GM19455 (cell line): Measurements from ENCODE around the gene IGFBP2.

Experiments used
- ATAC-seq: cut with Tn5 transposase; IDR thresholded peaks from one replicate; pipeline ENCODE4 v1.9.1; 2021; ENCODE audit not compliant: unreplicated experiment

Gene IGFBP2

DNA sequence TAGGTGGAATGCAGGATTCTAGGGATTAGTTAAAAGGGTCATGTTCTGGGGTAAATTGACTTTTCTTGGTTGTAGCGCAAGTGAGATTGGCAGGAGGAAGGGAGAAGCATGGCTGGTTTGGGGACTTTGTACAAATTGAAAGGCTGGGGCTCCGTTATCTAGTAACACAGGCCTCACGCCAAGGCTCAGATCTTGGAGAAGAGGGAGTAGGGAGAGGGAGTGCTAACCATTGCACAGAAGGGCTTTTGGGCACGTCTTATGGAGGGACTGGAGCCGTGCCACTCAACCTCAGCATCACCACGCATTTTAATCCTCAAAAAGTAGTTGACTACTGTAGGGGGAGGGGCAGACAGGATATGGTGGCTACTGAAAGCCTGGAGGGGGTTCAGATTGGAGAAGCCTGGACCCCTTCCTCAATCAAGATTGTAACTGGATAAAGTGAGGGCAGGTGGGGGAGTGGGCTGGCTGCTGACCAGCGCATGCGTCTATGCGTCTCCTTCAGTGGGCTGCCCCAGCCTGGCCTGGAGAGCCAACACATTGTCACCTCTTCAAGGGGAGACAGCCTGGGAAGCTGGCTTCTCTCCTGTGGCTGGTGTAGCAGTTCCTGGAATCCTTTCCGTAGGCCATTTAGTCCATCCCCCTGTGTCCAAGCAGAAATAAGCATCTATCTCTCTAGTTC is 47.9 kb downstream of the IGFBP2 start:
- ATAC-seq = no peak

DNA sequence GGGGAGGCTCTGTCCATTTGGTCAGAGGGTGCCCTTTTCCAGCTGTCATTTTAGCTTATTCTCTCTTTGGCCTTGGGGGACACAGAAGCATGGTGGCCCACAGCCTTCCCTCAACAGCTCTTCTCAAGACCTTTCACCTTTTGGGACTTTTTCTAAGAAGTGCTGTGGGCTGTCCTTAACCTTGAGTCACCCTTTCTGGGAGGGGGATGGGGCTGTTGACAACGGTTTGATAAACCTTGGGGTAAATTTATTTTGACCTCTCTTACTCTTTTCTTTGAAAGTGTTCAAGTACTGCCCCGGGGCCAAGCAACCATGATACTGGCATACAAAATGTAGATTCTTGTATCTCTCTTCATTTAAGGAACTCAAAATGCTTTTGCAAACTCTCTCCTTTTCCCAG is 48.5 kb downstream of the IGFBP2 start:
- ATAC-seq = no peak

DNA sequence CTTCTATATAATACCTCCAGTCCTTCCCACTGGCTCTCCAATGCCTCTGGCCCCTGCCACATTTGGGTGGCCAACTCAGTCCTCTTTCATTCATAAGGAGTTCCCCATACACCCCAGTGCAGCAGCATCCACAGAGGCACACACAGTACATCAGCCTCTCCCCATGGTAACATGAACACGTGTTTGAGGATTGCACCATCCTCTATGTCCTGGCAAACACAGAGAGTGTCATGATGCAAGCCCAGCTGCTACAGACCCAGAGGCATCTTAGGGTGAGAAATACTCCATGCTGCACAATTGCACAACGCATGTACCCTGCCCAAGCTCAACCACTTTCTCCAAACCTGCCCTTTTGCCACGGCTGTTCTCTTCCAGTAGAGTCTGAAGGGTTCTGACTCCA is 50.6 kb downstream of the IGFBP2 start:
- no peak for ATAC-seq

DNA sequence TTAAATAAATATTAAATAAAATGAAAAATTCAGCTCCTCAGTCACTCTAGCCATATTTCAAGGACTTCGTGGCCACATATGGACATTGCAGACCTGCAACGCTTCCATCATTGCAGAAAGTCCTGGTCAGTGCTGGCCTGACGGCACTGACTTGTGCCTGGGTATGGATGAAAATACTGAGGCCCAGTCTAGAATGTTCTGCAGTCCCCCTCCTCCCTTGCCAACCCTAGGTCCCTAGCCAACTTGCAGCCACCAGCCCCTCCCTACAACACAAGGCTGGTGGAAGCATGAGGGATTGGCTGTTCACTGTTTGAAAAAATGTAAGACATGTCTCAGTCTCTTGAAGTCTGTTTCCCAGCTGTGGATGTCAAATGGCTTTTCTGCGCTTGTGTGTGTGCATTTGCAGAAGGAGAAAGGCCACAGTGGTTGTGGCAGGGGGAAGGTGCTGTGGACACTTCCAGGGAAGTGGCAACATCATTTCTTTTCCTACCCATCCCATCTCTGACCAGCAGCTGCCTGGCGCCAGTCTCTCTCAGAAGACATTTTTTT is 52.2 kb downstream of the IGFBP2 start:
- ATAC-seq = no peak

DNA sequence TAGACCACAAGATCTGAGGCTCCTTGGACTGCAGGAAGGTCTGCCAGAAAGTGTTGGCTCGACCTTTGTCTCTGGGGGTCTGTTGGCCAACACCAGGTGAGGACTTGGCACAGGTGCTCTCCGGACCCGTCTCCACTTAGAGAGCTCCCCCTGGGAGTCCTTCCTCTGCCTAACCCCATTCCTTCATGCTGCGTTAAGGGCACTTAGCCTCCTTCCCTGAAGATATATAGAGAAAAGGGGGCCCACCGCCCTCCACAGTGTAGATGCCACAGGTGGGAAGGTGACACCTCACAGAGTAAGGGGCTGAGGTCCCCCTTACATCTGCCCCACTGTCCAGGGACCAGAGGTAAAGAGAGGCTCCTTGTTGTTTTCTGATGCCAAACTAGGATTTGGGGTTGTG is 53.9 kb downstream of the IGFBP2 start:
- ATAC-seq = no peak

DNA sequence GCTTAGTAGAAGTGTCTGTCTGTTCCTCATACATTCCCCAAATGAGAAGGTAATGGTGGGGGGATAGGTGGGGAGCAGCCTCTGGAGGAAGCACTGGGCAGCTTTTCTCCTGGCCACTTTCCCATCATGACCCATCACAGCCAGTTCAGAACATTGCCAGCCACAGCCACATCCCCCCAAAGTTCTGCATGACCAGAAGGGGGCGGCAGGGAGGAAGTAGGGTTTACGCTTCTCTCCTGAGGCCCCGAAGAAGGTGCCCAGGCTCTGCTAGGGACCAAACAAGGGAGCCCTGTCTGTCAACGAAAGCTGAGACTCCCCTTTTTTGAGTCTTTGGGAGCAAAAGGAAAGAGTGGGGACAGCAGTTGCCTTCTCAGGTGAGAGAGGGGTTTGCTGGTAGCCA is 54.4 kb downstream of the IGFBP2 start:
- ATAC-seq = no peak

DNA sequence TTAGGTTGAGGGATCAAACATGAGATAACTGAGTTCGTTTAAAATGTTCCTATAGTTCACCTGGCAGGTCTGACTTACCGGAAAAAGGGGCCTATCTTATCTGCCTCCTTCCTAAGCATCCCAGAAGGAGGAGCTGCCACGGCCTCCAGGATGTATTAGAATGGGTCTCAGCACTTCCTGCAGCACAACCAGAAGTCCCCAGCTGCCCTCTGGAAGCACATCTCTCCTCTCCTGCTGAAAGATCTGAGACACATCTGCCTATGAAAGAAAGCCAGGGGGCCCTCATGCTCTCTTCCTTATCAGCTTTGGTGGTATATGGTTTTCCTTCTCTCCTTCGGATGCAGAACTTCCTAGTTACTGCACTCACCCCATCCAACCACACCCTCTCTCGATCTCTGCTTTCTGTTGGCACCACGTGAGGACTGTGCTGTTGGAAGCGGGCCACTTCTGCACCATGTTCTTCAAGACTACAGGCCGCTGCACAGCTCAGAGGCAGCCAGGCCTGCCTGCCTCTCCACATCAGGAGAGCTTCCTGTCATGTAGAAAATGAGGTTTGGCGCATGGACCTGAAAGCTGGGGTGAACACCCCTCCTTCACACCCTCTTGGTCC is 55.6 kb downstream of the IGFBP2 start:
- no peak for ATAC-seq

DNA sequence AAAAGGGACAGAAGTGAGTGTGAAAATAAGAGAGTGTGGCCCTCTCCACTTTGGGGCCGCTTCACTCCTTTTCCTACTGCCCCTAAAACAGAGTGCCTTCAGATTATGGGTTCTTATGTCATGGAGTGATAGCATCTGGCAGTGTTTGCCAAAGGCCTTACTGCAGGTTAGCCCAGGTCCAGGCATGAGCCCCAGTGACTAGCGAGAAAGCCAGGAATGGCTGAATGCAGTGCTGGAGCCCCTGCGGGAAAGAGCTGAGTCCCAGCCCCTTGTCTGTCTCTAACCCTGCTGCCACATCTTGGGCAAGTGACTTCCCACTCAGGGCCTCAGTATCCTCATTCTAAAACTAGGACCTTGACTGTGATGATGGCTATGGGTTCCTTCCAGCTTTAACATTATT is 56.2 kb downstream of the IGFBP2 start:
- ATAC-seq = no peak

DNA sequence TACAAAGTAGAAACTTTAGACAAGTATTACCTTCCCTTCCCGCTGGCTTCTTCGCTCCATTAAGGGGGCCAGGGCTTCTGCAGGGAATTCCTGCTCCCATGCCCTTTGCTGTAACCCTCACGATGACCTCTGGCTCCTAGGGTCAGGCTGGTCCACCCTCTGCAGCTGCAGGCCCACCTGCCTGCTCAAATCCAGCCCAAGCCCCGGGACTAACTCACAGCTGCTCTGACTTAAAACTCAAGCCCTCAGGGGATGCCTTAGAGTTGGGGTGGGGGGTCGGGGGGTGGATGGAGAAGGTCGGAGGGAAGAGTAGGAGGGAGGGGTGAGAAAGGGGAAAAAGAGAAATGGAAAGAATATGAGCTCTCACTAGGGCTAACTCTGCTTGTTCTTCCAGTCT is 57.2 kb downstream of the IGFBP2 start:
- no peak for ATAC-seq

DNA sequence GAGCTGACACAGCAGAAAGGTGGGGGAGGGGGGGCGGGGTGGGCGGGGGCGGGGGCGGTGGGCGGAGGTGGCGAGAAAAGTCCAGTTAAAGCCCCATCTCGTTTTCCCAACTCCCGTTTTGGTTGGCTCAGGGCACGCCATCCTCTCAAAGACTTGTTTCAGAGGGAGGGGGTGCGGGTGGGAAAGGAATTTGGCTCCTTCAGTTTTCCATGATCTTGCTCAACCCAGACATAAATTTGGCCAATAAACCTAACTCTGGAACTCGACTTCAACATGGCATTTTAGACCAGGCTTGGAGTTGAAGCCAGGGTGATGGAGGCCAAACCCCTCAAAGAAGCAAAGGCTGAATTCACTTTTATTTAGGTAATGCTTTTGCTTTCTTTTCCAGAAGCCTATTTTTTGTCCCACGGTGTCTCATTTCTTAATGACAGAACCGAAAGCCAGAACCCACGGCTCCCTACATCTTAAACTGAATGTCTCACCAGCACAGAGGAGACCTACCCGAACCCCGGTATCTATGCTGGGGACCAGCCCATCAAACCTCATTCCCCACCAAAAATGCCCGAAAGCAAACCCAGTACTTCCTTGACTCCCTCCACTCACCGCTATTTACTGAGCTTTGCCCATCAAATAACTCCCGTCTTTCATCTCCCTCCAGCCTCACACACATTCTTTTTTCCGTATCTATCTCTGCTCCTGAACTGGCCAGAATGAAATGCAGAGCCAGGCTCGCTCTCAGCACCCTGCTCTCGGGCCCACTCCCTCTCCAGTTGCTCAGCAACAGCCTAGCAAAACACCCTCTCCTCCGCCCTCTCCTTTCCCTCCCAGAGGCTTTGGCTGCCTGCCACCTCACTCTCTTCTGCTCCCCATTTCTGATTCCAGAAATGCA is 57.9 kb downstream of the IGFBP2 start:
- no peak for ATAC-seq

DNA sequence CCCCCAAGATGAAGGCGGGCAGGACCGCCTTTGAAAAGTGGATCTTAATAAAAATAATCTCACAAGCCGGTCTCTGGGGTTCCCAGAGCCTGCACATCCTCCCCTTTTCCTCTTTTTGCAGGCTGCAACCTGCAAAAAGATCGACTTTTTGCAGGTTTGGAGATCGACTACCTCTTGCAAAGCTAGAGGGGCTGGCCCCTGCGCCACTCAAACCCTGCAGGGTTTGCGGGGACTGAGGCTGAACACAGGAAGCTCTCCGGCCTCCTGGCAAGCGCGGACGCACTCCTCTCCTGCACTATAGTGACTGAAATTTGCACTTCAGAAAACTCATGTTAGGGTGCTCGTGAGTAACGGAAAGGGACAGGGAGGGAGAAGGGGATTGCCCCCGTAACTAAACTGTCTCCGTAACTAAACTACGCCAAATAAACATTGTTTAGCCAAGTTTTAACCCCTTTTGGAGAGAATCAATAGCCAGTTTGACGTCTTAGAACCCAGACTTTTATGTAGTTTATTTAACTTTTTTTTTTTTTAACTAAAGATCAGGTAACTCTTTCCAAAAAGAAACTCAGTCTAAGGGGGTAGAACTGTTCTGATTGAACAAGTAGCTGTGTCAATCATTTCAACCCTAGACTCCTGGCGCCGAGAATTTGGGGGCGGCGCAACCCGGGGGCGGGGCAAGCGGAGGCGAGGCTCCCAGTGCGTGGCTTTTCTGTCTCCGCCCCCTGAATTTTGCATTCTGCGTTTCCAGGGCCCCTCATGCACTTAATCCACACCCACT is 59.6 kb downstream of the IGFBP2 start:
- no peak for ATAC-seq

DNA sequence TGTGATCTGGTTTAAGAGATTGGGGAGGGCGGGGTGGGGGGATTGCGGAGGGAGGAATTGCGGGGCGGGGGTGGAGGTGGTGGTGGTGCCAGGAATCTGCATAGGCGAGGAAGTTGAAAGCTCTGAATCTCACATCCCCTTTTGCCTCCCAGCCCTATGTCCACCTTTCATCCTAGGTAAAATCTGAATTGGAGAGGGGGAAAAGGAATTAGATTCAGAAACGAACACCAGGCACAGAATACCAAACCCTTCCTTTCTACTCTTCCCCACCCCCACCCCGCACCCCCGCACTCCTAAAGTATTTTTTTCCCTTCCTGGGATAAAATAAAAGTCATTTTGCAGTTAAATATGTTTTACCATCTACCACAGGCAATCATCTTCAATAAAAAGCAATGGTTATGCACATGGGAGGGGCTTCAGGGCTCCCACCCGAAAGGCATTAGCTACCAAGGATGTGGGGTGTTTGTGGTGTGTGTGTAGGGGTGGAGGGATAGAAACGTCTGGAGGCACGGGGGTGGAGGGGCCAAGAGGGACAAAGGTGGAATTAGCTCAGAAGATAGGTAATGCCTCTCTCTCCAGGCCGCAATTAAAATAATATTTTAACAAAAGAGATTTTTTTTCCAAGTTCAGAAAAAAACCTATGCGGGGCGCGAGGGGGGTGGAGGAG is 60.3 kb downstream of the IGFBP2 start:
- ATAC-seq = no peak

DNA sequence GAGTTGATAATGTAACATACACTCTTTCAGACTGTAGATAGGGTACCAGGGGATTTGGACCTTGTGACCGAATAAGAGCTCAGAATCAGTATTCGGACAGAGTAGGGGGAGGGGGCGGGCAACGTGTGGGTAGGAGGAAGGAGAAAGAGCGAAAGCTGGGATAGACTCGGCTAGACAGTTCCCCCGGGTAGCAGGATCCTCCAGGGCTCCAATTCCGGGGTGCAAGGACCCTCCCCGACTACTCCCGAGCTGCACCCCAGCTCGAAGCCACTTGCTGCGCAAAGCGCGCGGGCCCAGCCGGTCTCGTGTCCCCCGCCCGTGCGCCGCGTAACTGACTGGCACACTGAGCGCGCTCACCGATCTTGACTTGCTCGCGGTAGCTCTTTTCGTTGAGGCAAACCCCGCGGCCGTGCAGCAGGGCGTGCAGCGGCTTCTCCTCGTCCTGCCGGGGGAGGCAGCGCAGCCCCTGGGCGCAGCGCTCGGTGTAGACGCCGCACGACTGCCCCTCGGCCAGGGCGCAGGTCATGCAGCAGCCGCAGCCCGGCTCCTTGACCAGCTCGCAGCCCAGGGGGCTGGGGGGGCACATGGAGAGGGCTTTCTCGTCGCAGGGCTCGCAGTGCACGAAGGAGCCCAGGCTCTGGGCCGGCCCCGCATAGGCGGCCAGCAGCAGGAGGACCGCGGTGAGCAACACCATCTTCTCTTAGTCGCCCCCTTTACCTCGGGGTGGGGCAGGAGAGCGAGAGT is 61.0 kb downstream of the IGFBP2 start:
- no peak for ATAC-seq

DNA sequence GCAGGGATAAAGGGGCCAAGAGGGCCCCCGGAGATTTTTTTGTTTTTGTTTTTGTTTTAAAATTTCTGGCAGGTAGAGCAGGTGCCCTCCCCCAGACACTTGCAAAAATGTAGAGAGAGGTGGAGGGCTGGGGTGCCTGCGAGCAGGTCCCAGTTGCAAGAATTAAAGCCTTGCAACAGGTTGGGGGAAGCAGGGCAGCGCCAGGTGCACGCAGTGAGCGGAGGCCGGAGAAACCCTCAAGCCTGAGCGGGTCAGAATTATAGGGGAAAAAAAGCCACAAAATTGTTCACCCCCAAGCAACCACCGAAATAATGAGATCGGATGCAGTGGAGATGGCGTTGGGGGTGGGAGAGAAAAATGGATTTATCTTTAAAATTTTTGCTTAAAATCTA is 61.6 kb downstream of the IGFBP2 start:
- ATAC-seq = no peak

DNA sequence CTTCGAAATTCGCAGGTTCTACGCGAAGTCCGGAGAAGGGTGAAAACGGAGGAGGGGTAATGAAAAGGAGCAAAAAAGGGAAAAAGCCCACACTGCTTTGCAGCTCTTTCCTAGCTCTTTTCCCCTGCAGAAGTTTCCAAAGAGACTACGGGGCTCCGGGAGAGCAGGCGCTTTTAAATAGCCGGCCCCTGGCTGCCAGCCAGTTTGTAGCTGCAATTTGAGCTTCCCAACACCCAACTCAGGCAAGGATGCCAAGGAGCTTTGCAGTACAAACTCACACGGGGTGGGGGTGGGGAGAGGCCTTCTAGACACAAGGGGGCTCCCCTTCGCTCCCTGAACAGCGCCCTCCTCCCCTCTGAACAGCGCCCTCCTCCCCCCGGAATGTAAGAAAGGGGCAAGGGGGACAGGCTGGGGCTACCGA is 62.2 kb downstream of the IGFBP2 start, which contains the start of gene IGFBP5:
Gene IGFBP5, minus strand, starts transcription at position 149 of the 421 bp plus-strand sequence. CDS start 774 bp downstream, outside the sequence.
- ATAC-seq = no peak

DNA sequence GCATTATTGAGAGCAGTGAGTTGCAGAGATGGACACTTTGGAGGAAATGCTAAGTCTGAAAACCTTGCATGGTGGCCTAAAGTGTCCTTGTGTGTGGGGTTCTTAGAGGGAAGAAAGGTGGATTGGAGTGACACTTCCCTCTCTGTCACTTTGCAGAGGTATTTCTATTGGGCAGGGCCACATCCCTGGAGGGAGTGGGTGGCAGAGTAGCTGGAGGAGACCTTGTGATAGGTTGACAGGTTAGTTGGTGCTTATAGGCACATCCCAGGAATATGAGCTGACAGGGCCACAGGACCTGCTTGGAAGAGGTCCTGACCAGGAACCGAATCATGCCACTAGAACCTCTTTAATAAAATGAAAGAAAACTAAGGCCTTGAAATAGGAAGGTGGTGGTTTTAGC is 63.1 kb downstream of the IGFBP2 start:
- no peak for ATAC-seq

DNA sequence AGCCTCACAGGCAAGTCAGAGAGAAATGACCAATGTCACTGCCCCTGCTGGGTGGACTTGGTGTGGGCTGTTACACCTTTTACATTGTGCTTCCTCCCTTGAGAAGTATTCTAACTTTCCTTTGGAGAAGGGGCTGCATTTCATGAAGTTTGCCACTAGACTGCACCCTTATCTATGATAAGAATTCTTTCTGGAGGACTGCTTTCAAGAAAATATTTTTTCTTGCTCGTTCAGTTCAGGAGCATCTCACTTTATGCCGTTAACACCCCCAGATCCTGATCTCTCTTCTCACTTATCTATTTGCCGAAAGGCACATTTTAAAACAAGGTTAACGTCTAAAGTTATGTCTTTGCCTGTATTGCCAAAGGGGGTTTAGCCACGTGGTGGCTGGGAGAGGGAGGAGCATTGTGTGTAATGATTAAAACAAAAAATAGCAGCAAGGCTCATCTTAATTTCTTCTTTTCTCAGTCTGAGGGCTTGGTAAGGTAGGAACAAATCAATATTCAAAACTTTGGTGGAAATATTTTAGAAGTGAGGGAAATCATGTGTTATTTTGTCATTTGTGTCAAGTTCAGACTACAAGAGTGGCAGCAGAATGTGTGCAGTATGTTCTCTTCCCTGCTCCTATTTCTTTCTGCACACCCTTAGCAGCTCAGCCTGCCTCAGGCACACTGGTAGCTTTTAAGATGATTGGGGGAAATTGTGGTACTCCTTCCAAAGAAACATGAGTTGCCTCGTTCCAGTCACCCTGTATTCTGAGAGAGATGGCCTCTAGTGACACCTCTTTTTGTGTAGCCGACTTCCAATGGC is 63.7 kb downstream of the IGFBP2 start:
- ATAC-seq = no peak

DNA sequence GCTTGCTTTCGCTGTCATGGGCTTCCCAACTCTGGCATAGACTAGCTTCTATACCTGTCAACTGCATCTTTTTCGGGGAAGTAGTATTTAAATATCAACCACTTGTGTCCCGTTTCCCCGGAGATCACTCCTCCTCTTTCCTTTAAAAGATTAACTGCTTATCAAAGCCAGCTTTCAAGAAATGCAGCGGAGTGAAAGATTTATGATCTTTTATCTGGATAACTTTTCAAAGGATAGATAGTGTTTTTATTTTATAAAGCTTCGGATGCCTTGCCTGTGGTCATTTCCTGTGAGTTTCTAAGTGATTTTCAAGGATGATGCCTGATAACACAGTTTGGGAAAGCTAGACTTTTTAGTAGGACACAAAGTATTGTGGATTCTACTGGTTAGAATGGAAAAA is 65.1 kb downstream of the IGFBP2 start:
- no peak for ATAC-seq

DNA sequence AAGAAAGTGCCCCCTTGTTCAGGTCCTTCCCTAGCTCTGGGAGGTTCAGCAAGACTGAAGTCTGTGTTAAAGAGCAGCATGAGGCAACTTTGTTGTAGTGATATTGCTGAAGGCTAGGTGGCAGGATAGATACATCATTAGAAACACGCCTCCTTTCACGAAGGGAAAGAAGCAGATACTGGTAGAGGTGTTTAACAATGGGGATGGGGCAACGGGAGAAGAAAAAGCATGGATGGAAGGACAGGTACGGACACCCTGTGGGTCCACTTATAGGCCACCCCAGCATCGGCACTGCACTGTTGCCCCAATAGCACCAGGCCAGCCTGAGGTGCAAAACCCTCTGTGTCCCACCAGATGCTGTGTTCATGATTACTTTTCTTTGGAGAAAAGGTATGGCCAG is 65.7 kb downstream of the IGFBP2 start:
- no peak for ATAC-seq
